Muscle of back (tissue), 13 donors: ENCODE measurements around the gene TRIM59. TPM values are rescaled to one million over a fixed set of nuclear protein-coding genes. Genes with fewer than 3 reads are reported as not detected.

Experiments used
- DNase-seq, 3 donors: peaks; one replicate each; pipeline versions ENCODE4 v3.0.0 to v3.0.0-alpha.2; 2013
- long read RNA-seq, 9 donors: transcript quantifications; one replicate each; lab custom pipeline, GENCODE V29; 2026
- polyA plus RNA-seq, 10 donors: library from polyadenylated mRNA; unstranded; fragments of 120-200 nt; gene quantifications; one replicate each; pipeline ENCODE4 v1.2.1, GENCODE V29; 2013; ENCODE audit not compliant: insufficient read length in 10 of 10

TRIM59 gene, protein sequence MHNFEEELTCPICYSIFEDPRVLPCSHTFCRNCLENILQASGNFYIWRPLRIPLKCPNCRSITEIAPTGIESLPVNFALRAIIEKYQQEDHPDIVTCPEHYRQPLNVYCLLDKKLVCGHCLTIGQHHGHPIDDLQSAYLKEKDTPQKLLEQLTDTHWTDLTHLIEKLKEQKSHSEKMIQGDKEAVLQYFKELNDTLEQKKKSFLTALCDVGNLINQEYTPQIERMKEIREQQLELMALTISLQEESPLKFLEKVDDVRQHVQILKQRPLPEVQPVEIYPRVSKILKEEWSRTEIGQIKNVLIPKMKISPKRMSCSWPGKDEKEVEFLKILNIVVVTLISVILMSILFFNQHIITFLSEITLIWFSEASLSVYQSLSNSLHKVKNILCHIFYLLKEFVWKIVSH
- polyA plus RNA-seq: 10 to 100 TPM in 3 of 10 donors, 1 to 10 TPM in 7; 6.1 to 14.0 (median 9.2) TPM
- long read RNA-seq, donor 1, partial matches to known transcripts: 0 of 1 reads
- long read RNA-seq, donor 1, other reads (novel, unspliced or antisense): 0 of 1 reads
- long read RNA-seq, donor 2, partial matches to known transcripts: 0 of 4 reads
- long read RNA-seq, donor 2, other reads (novel, unspliced or antisense): 0 of 4 reads
- long read RNA-seq, donor 3: 0 reads
- long read RNA-seq, donor 4, partial matches to known transcripts: 0 of 1 reads
- long read RNA-seq, donor 4, other reads (novel, unspliced or antisense): 0 of 1 reads
- long read RNA-seq, donor 5, partial matches to known transcripts: 0 of 4 reads
- long read RNA-seq, donor 5, other reads (novel, unspliced or antisense): 0 of 4 reads
- long read RNA-seq, donor 6, partial matches to known transcripts: 0 of 2 reads
- long read RNA-seq, donor 6, other reads (novel, unspliced or antisense): 0 of 2 reads
- long read RNA-seq, donor 7, partial matches to known transcripts: 0 of 1 reads
- long read RNA-seq, donor 7, other reads (novel, unspliced or antisense): 0 of 1 reads
- long read RNA-seq, donor 8, transcript TRIM59-201 (3 exons, 3,867 nt): major isoform, 5 of 7 reads
- long read RNA-seq, donor 8, partial matches to known transcripts: 0 of 7 reads
- long read RNA-seq, donor 8, other reads (novel, unspliced or antisense): 0 of 7 reads
- long read RNA-seq, donor 9, partial matches to known transcripts: 0 of 1 reads
- long read RNA-seq, donor 9, other reads (novel, unspliced or antisense): 0 of 1 reads

DNA sequence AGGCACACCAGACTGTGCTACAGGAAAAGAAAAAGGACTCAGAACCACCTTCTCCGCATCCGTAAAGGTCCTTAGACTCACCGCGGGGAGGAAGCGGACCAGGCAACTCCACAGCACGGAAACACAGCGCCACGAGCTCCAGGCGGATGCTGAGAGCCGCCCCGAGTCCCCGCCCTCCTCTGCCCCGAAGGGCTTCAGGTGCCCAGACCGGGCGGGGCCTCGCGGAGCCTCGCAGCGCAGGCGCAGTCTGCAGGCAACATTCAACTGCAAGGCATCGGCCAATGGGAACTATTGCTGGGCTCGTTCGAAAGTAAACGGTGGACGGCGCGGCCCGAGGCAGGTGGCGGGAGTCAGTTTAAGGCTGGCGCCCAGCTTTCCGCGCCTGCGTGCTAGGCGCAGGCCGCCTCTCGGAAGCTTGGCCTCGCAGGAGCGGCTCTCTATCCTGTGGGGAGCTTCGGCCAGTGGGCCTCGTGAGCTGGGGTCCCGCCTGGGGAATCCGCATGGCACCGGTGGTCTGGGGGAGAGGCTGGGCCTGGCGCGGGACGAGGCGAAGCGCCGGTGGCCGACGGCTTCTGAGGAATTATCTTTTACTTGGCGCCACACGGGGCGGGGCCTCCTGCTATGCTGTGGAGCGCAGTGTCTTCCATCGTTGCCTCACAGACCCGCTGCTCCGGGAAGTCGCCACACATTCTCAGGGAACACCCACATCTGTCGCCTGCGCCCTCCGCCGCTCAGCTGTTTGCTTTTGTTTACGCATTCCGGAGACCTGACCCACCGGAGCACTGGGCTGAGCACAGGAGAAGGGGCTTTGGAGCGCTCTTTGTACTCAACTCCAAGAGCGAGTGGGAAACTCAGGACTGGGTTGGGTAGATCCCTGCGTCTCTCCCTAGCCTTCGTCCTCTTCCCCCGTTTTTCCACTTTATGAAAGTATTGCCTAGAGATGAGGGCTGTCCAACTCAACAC lies at the start of gene TRIM59:
TSS of gene TRIM59 (minus strand) at position 151 of the 963 bp plus-strand sequence. CDS start 10,603 bp downstream, outside the sequence.
- DNase-seq: peak; percentile 94 to 98 (median 97)

DNA sequence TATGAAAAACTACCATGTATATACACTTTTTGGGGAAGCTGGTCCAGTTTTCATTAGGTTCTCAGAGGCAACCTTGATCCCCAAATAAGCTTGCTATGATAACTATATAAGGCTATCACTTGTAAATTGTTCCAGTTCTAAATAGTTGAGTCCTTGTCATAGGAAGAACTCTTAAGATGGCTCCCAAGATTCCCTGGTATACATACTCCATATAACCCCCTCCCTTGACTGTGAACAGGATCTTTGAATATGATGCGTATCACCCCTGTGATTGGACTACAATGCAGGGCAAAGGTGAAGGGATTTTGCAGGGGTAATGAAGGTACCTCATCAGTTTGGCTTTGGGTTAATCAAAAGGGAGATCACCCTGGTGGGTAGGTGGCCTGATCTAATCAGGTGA lies 48.6 kb upstream of the TRIM59 start:
- no peak for DNase-seq

DNA sequence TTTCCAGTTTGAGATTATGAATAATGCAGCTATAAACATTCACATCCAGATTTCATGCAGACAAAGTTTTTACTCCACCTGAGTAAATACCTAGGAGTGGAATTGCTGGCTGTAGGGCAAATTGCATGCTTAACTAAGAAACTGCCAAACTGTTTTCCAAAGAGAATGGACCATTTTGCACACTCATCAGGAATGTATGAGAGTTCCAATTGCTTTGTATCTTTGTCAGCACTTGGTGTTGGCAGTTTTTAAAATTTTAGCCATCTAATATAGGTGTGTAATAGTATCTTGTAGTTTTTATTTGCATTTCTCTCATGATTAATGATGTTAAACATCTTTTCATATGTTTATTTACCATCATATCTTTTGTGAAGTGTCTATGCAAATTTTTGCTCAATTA lies 40.6 kb upstream of the TRIM59 start:
- no peak for DNase-seq

DNA sequence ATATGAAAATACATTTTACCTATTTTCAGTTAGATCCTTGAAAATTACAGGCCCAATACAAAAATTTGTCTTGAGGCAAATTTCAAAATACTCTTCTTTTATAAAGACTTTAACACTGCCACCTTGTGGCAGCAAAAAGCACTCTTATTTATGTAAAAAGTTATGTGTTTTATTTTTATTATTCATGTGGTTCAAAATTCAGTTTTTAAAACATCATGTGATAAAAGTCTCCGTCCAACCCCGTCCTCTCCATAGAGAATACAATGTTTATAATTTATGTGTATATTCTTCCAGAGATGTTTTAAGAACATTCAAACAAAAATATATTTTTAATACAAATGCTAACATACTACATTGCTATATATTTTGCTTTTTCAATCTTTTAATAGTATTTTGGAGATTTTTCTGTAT lies 36.9 kb upstream of the TRIM59 start:
- peak; percentile 29 to 57 (median 55) for DNase-seq

DNA sequence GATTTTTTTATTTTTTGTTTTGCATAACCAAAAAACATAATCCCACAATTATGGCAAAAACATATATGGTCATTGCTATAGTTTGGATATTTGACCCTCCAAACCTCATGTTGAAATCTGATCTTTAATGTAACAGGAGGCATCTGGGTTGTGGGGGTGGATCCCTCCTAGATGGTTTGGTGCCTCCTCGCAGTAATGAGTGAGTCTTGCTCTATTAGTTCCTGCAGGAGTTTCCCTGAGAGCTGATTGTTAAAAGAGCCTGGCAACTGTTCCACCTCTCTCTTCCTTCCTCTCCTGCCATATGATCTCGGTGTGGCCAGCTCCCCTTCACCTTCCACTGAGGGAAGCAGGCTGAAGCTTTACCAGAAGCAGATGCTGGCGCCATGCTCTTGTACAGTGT lies 33.2 kb upstream of the TRIM59 start:
- DNase-seq: no peak

DNA sequence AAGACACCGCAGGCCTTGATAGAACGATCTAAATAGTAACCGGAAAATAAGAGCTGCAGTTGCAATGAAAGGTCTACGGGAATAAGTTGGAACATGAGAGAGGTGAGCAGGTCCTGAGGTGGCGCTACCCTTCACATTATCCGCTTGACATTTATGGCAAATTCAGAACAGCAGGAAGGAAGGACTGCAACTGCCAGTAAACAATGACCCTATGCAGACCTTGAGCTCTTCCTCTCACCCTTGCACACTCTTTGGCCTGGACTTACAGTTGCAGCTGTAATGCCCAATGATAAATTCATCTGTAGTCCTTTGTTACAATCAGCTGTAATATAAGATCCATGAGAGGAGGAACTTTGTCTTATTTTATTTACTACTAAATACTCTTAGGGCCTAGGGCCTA lies 32.3 kb upstream of the TRIM59 start:
- no peak for DNase-seq

DNA sequence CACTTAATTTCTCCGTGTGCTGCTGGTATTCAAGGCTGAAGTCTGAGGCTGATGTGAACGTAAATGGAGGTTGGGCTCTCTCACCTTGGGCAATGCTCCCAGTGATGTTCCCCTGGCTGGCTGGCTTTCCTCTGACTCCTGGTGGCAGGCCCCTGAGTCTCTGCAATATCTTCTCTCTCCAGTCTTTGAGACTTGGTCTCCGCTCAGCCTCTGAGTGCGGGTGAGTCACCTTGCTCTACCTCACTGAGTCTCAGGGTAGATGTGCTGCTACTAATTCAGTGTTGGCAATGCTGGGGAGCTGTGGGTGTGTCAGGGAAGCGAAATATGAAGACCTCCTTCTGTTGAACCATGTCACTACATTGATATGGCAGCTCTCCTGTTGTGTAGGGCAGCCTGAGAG lies 31.3 kb upstream of the TRIM59 start:
- no peak for DNase-seq

DNA sequence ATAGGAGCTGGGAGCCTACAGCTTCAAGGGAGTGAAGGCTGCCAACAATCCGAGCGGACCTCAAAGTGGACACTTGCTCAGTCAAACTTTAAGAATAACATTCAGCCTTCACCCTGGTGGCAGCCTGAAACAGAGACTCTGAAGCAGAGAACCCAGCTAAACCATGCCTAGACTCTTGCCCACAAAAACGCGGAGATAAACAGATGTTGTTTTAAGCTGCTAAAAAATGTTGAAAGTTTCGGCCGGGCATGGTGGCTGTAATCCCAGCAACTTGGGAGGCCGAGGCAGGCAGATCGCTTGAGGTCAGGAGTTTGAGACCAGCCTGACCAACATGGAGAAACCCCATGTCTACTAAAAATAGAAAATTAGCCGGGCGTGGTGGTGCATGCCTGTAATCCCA lies 29.8 kb upstream of the TRIM59 start:
- no peak for DNase-seq

DNA sequence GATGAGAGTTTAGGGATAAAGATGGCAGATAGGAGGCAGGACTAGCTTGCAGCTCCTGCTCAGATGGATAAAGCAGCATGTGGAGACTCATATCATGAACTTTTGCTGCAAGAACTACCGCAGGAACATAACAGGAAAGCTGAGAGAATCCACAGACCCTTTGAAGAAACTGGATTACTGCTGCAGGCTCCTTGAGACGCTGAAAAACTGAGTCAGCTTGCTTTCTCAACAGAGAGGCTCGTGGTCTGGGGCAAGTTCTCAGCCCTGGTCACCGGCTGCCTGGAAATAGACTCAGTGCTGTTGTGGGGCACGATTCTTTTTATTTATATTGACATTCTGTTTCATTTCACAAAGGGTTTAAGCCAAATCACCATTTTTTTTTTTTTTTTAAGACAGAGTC lies 28.8 kb upstream of the TRIM59 start:
- no peak for DNase-seq

DNA sequence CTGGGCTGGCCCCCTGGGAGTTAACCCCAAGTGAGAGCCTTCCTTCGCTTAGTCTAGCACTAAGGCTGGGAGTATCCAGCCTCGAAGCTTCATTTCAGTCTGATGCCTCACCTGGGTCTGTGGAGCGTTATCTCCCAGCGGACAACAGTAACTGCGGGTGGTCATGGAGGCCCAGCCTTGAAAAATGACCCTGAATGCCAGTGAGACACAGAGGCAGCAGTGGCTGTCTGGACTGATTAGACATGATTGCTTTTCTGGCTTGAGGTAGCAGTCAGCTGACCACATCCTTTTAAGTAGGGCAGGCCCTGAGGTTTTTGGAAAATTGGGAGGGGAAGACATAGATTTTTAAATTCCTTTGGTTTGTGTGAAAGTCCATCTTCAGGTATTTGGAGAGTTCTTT lies 28.2 kb upstream of the TRIM59 start:
- no peak for DNase-seq

DNA sequence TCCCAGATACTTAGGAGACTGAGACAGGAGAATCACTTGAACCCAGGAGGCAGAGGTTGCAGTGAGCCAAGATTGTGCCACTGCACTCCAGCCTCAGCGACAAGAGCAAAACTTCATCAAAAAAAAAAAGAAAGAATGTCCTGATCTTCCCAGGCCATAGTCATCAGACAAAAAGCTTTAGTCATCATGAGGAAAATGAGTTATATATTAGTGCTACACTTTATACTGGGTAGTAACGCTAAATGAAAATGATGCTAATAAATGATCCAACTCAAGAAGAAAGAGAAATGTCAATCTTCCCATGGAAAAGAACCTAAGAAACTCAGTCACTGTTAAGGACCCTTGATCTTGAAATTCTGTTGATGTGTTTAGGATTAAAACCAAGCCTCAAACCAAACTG lies 26.3 kb upstream of the TRIM59 start:
- DNase-seq: no peak

DNA sequence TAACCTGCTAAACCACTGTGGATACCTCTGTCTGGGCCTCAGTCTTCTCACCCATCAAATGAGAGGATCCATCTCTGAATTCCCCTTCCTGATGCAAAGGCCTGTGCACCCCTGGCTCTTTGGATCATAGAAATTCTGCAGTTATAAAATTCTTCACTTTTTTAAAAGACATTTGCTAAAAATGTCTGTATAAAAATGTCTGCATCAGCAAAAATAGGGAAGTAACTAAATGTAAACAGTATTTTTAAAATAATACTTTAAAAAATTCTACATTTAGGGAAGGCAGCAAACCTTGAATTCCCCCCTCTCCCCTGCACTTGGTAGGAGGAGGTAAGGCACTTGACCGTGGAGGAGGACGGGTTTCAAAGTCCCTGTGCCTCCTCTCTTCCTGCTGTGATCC lies 25.6 kb upstream of the TRIM59 start:
- DNase-seq: no peak

DNA sequence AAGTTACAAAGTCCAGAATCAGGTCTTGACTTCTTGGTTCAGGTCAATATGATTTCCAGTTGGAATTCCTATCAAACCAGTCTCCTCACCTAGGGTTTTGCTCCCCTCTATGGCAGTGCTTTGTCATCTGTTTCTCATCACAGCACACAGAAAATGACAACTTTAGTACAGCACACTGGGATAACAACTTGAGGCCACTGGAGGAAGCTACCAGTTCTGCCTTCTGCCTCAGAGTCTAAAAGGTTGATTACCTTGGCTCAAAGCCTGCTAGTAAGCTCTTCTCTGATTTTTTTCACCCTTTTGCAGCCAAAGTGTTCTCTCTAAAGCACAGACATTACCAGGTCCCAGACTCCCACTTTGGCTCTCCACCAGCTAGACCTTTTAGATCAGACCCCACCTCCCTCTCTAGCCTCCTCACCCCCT lies 24.8 kb upstream of the TRIM59 start:
- peak in 2 of 3 donors; percentile 38 to 67 for DNase-seq

DNA sequence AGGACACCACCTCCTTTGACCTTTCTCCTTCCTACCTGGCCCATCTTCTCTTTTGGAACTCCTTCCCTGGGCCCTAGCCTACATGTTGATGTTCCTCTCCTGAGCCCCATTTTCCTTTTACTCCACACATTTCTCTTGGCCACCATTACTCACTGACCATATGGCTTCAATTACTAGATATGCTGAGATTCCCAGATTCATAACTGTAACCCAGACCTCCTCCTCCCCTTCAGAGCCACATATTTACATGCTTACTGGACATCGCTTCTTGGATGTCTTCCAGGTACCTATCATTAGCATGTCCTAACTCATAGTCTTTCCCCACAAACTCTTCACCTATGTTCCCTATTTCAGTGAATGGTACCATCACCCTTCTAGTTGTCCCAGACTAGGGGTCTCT lies 24.4 kb upstream of the TRIM59 start:
- DNase-seq: peak; percentile 20 to 95 (median 65)

DNA sequence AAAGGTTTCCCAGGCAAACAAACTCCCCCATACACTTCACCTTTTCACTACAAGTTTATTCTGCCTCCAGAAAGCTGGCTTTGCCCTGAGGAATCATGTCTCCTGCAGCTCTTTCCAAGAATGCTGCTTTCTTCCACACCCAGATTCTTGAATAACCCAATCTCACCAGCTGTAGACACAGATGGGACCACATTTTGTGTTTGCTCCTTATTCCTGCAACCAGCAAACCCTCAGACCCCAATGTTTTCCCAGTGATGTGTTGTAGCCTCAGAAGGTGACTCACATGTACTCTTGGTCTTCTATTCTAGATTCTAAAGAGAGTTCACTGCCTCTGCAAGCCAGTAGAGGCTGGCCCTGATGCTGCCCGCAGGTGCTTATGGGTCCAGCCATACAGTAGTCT lies 23.6 kb upstream of the TRIM59 start:
- peak in 1 of 3 donors; percentile 85 for DNase-seq

DNA sequence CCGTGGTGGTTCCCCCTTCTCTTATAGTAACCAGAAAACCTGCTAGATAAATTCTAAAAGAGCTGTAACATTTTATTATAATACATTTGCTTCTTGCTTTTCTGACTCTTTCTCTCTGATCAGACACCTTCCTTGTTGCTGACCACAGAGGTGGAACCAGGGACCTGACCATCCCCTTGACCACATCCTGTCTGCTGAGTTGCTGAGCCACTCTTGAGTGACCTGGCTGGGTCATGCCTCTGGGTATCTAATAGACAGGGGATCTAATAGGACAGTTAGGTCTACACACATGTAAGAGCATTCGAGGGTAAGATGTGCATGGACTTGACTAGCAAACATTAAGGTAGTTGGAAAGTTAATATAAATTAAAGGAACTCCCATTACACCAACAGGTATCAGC lies 22.8 kb upstream of the TRIM59 start:
- no peak for DNase-seq

DNA sequence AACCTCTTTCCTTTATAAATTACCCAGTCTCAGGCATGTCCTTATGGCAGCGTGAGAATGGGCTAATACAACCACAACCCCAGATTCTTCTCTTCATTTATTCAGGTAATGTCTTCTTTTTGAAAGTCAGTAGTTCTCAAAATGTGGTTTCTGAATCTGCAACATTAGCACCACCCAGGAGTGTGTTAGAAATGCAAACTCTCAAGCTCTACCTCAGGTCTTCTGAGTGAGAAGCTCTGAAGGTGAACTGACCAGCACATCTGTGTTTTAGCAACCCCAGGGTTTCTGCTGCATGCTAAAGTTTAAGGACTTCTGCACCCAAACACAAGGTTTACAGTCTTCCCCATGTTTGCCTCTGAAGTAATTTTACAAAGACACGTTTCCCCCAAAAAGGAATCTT lies 22.3 kb upstream of the TRIM59 start:
- no peak for DNase-seq

DNA sequence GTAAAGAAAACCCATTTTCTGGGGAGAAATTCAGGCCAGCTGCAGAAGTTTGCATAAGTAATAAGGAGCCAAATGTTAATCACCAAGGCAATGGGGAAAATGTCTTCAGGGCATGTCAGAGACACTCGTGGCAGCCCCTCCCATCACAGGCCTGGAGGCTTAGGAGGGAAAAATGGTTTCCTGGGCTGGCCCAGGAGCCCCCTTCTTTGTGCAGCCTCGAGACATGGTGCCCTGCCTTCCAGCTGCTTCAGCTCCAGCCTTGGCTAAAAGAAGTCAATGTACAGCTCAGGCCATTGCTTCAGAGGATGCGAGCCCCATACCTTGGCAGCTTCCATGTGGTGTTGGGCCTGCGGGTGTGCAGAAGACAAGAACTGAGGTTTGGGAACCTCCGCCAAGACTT lies 20.6 kb upstream of the TRIM59 start:
- no peak for DNase-seq

DNA sequence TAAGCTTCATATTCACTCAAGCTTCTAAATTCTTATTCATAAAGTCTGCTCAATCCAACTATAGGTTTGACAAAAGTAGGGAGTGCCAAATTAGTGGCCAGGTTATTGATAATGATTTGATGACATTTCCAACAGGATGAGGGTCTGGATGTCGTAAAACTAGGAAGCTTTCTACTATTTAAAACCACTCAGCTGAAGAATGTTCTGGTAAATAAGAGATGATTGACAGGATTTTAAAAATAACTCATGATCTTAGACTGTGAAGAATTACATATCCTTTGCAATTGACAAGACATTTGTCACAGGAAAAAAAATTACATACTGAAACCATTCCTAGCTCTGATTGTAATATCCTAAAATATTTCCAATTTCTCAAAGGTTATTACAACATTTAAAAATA lies 15.4 kb upstream of the TRIM59 start:
- no peak for DNase-seq

DNA sequence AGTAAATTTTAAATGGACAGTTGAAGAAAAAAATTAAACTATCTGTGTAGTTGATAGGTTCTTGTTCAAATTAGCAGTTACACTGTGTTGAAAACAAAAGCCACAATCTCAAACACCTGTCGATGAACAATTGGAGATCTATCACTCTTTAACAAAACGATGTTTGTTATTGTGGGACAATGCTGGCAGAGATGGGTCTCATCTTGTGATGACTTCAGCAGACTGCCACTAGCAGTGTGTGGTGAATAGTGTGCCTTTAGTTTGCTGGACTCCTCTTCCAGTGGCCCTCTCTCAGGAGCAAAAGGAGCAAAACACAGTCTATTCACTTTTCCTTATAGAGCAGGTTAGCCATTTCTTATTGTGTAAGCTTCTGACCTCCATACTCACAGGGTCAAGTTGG lies 14.7 kb upstream of the TRIM59 start:
- no peak for DNase-seq

DNA sequence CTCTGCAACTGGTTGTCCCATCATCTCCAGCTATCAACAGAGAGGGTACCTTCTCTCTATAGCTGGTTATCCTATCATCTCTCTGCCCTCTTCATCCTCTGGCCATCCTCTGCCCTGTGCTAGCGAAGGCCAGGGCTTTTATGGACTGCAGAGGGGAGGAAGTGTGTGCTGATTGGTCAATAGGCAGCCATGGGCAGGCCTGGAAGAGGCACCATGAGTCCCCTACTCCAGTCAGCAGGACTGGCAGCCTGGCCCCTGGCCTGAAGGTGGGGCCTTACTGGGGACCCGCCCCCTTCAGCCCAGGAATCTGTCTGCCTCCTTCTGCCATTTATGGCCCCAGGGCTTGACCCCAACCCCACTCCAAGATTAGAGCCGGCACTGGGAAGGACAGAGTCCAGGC lies 10.4 kb upstream of the TRIM59 start:
- DNase-seq: no peak
